HG02610 (cell line): ENCODE results near the gene TSPEAR.
"Not testable (repeated sequence)": the region's sequence is repeated elsewhere in the genome, so short reads cannot be mapped to it uniquely, and the experiment has no call there.

Experiments
- ATAC-seq: cut with Tn5 transposase; IDR thresholded peaks from one replicate; pipeline ENCODE4 v1.9.1; 2021; ENCODE audit warnings: mild to moderate bottlenecking, moderate library complexity; ENCODE audit not compliant: unreplicated experiment

Gene TSPEAR

GRCh38 chr21:44511219-44511937 is 200.0 kb downstream of the TSPEAR start:
- no peak for ATAC-seq

DNA sequence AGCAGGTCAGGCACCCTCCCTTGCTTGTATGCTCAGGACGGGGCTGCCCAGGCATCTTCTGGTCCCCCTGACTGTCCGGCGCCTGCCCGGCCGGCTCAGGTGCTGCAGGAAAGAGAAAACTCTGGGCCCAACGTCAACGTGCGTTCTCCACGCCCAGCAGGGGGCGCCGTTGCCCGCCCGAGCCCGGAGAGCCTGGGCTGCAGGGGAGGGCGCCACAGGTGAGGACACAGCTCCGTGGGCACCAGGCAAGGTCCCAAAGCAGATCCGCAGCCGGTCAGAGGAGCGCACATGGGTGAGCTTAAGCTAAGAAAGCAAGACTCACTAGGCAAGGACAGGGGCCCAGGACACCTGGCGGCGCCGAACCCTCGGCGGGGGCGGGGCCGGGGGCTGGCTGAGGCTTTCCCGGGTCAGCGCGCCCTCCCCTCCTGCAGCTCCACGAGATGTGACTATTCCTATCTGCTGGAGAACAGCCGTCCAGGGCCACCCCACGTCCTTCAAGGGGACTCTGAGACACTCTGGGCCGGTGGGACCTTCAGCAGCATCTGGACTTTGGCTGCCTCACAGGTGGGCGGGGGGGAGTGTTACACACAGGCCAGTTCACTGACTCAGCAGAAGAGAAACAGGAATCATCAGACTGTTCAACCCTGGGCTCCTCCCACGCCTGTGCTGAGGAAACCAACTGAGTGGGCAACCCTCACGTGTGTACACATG is 200.7 kb downstream of the TSPEAR start:
- no peak for ATAC-seq

DNA sequence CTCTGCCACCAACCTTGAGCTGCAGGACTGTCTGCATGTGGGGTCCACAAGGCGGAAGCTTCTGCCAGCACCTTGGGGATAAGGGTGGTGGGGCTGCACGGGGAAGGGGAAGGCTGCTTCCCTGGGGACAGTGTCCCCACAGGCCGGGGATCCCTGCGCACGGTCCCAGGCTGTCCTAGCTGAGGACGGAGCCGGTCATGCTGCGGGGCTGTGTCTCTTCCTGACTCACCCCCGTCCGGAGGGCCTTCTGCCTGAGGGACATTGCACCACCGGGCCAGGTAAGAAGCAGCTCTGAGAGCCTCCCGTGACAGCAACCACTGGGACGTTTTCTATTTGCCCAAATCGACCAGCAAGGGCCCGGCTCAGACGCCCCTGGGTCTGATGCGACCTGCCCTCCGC is 201.3 kb downstream of the TSPEAR start:
- no peak for ATAC-seq

GRCh38 chr21:44509539-44509938 is 201.8 kb downstream of the TSPEAR start:
- no peak for ATAC-seq

- ATAC-seq, result no peak
These were observed 202.5 kb downstream of the TSPEAR start for GRCh38 chr21:44508711-44509445.

GRCh38 chr21:44508426-44508710 is 203.0 kb downstream of the TSPEAR start:
- no peak for ATAC-seq

GRCh38 chr21:44507673-44508425 is 203.5 kb downstream of the TSPEAR start:
- ATAC-seq, result no peak

GRCh38 chr21:44506279-44507255 is 204.8 kb downstream of the TSPEAR start:
- ATAC-seq, result no peak

- no peak for ATAC-seq
These were observed 205.6 kb downstream of the TSPEAR start for GRCh38 chr21:44505673-44506278.

GRCh38 chr21:44503901-44504399 is 207.4 kb downstream of the TSPEAR start:
- no peak for ATAC-seq

GRCh38 chr21:44503006-44503889 is 208.1 kb downstream of the TSPEAR start:
- not testable (repeated sequence) for ATAC-seq

DNA sequence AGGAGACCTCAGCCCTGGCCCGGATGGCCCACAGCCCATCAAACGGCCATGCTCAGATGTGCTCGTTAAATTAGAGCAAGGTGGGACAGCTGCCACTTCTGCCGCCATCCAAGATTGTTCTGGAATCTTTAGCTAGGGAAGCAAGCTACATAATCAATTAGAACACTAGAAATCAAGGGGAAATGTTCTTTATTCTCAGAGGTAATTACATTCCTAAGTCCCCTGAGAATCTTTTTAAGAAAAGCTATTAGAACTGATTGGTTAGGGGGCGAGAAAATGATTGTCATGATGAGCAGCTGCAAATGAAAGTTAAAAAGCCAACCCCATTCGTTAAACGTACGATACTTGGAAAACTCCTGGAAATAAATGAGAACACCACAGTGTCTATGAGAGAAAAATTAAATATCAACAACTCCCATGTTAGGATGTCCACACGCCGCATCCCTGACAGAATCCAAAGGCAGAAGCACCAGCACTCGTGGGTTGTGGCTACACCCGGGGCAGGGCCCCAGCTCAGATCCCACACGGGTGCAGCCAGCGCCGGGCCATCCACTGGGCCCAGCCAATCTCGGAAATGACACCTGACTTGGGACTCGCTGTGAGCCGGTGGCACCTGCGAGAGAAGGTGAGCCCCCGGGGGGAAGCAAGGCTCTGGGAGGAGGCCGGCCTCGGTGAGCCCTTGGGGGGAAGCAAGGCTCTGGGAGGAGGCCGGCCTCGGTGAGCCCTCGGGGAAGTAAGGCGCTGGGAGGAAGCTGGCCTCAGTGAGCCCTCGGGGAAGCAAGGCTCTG is 209.0 kb downstream of the TSPEAR start:
- ATAC-seq, result no peak

GRCh38 chr21:44500111-44500510 is 211.3 kb downstream of the TSPEAR start:
- ATAC-seq, result no peak

GRCh38 chr21:44499631-44500030 is 211.7 kb downstream of the TSPEAR start:
- ATAC-seq, result no peak

- no peak for ATAC-seq
These were observed 212.2 kb downstream of the TSPEAR start for GRCh38 chr21:44499211-44499560.

GRCh38 chr21:44498280-44499210 is 212.8 kb downstream of the TSPEAR start:
- no peak for ATAC-seq

DNA sequence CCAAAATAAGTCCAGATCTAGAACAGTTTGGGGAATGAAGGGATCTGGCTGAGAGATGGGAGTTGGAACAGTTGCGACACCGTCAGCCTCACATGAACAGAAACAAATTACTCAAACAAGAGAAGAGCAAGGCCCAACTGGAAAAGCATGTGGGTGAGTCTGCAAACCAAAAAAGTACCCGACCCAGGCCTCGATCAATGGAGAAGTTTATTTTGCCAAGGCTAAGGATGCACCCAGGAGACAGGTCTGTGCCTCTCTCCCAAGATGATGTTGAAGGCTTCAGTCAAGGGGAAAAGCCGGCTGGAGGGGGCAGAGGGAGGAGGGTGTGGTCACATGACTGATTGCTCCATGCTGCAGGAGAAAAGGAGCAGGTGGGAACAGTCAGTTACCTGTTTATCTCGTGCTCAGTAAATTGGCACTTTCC is 213.7 kb downstream of the TSPEAR start:
- ATAC-seq, result no peak
